Measurements from ENCODE around the gene RNF34.

DNA sequence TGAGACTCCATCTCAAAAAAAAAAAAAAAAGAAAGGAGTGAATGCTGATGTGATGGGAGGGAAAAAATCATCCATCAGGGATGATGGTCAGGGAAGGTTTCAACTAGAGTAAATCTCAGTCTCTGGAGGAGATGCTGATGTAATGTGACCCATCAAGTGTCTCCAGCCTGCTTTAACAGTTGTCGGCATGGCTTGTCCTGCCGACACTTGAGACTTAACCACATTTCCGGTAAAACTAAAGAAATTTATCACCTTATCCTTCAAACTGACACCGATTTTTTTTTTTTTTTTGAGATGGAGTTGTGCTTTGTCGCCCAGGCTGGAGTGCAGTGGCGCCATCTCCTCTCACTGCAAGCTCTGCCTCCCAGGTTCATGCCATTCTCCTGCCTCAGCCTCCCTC, 26.2 kb upstream of the RNF34 start:
- TF ChIP-seq, protein P1, sequence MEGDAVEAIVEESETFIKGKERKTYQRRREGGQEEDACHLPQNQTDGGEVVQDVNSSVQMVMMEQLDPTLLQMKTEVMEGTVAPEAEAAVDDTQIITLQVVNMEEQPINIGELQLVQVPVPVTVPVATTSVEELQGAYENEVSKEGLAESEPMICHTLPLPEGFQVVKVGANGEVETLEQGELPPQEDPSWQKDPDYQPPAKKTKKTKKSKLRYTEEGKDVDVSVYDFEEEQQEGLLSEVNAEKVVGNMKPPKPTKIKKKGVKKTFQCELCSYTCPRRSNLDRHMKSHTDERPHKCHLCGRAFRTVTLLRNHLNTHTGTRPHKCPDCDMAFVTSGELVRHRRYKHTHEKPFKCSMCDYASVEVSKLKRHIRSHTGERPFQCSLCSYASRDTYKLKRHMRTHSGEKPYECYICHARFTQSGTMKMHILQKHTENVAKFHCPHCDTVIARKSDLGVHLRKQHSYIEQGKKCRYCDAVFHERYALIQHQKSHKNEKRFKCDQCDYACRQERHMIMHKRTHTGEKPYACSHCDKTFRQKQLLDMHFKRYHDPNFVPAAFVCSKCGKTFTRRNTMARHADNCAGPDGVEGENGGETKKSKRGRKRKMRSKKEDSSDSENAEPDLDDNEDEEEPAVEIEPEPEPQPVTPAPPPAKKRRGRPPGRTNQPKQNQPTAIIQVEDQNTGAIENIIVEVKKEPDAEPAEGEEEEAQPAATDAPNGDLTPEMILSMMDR (IDR thresholded peaks at IDR 0.05; ENCODE audit: insufficient read depth, low read length), result no peak
- TF ChIP-seq POLR2AphosphoS5 (IDR thresholded peaks at IDR 0.05; ENCODE audit: low read depth) (no peak), SPI1 (IDR thresholded peaks at IDR 0.05; ENCODE audit: borderline replicate concordance, low read depth) (no peak), GABPA (IDR thresholded peaks at IDR 0.05; ENCODE audit: low read depth) (no peak)
- TF ChIP-seq, protein P2, sequence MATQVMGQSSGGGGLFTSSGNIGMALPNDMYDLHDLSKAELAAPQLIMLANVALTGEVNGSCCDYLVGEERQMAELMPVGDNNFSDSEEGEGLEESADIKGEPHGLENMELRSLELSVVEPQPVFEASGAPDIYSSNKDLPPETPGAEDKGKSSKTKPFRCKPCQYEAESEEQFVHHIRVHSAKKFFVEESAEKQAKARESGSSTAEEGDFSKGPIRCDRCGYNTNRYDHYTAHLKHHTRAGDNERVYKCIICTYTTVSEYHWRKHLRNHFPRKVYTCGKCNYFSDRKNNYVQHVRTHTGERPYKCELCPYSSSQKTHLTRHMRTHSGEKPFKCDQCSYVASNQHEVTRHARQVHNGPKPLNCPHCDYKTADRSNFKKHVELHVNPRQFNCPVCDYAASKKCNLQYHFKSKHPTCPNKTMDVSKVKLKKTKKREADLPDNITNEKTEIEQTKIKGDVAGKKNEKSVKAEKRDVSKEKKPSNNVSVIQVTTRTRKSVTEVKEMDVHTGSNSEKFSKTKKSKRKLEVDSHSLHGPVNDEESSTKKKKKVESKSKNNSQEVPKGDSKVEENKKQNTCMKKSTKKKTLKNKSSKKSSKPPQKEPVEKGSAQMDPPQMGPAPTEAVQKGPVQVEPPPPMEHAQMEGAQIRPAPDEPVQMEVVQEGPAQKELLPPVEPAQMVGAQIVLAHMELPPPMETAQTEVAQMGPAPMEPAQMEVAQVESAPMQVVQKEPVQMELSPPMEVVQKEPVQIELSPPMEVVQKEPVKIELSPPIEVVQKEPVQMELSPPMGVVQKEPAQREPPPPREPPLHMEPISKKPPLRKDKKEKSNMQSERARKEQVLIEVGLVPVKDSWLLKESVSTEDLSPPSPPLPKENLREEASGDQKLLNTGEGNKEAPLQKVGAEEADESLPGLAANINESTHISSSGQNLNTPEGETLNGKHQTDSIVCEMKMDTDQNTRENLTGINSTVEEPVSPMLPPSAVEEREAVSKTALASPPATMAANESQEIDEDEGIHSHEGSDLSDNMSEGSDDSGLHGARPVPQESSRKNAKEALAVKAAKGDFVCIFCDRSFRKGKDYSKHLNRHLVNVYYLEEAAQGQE (IDR thresholded peaks at IDR 0.05; ENCODE audit: insufficient replicate concordance, low read depth), result no peak
